ENCODE results near the gene EIF3I.

The EIF3I gene

GRCh38 chr1:32205401-32206370, 16.5 kb upstream of the EIF3I start, which contains the start of gene IQCC:
TSS of gene IQCC (plus strand) at chr1:32205671. CDS start at chr1:32205682, 11 bp downstream.
- peak; percentile 88 for DNase-seq
- Mint-ChIP-seq H3K9me3 (no peaks in the 10 kb centered on the region), H3K36me3 (ENCODE audit: low read depth) (peaks cover 33% of the 10 kb centered on the region), H3K27me3 (no peaks in the 10 kb centered on the region), H3K4me3 (peak within 1 kb of the TSS; percentile 90), H3K27ac (peak within 1 kb of the TSS; percentile 88), H3K4me1 (ENCODE audit: low read depth) (peaks cover 46% of the 10 kb centered on the region)

DNA sequence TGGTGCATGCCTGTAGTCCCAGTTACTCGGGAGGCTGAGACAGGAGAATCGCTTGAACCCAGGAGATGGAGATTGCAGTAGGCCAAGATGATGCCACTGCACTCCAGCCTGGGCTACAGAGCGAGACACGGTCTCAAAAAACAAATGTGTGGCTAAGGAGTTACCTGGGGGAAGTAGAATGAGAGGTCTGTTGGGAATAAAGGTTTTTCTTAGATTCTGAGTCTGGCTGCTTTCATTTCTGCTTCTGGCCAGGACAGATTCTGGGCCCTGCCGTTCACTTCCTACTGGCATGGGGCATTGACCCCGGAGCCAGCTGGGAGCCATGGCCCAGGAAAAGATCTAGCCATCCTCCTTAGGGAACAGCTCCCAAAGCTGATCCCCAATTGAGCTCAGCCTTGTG, 13.7 kb upstream of the EIF3I start:
- Mint-ChIP-seq H3K27ac (no peak overlapping the region), H3K9me3 (no peaks in the 10 kb centered on the region), H3K27me3 (no peaks in the 10 kb centered on the region), H3K36me3 (ENCODE audit: low read depth) (peaks cover 37% of the 10 kb centered on the region), H3K4me1 (ENCODE audit: low read depth) (peaks cover 29% of the 10 kb centered on the region), H3K4me3 (no peak overlapping the region)
- DNase-seq: no peak

DNA sequence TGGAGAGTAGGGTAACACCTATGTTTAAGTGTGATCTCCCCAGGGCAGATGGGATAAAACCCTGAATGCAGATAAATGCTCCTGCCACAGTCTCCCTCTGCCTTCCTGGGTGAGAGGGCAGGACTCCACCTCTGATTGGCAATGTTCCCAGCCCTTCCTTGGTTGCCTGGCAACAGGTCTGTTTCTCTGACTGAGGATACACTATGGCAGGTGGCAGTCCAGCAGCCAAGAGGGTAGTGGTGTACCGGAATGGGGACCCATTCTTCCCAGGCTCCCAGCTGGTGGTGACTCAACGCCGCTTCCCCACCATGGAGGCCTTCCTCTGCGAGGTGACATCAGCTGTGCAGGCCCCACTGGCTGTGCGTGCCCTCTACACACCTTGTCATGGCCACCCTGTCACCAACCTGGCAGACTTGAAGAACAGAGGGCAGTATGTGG, 13.3 kb upstream of the EIF3I start, which contains the start of gene DCDC2B:
Gene DCDC2B (plus strand): TSS at position 199 of the 438 bp plus-strand sequence. CDS start 5 bp downstream, at position 204.
- H3K4me1 Mint-ChIP-seq (ENCODE audit: low read depth): peaks cover 25% of the 10 kb centered on the region
- H3K27ac Mint-ChIP-seq: no peak within 1 kb of the TSS
- H3K9me3 Mint-ChIP-seq: no peaks in the 10 kb centered on the region
- no peaks in the 10 kb centered on the region for H3K27me3 Mint-ChIP-seq
- no peak within 1 kb of the TSS for H3K4me3 Mint-ChIP-seq
- peaks cover 37% of the 10 kb centered on the region for H3K36me3 Mint-ChIP-seq (ENCODE audit: low read depth)
- no peak for DNase-seq

GRCh38 chr1:32215629-32216480, 6.4 kb upstream of the EIF3I start:
- Mint-ChIP-seq H3K27me3 (no peaks in the 10 kb centered on the region), H3K4me1 (ENCODE audit: low read depth) (peaks cover 22% of the 10 kb centered on the region), H3K9me3 (no peaks in the 10 kb centered on the region), H3K36me3 (ENCODE audit: low read depth) (peaks cover 52% of the 10 kb centered on the region), H3K27ac (peak overlapping the region; percentile 68), H3K4me3 (no peak overlapping the region)
- DNase-seq: peak; percentile 66

DNA sequence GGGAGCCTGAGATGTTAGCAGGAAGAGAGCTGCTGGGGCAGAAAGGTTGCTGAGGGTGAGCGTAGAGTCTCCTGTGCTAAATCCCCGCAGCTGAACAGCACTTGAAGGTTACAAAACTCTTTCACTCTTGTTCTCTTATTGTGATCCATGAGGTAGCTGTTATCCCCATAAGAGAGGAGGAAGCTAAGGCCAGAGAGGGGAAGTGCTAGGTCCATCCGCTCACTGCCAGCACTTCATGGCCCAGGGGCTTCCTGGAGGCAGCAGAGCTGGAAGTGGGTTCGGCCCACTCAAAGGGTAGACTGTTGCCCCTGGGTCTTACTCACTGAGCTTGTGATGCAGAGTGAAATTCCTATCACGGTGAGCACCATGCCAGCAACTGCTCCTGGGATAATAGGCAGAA, 5.6 kb upstream of the EIF3I start:
- Mint-ChIP-seq H3K36me3 (ENCODE audit: low read depth) (peaks cover 55% of the 10 kb centered on the region), H3K27me3 (no peaks in the 10 kb centered on the region), H3K4me3 (no peak overlapping the region), H3K27ac (peak overlapping the region; percentile 66), H3K9me3 (no peaks in the 10 kb centered on the region), H3K4me1 (ENCODE audit: low read depth) (peaks cover 29% of the 10 kb centered on the region)
- DNase-seq: no peak

DNA sequence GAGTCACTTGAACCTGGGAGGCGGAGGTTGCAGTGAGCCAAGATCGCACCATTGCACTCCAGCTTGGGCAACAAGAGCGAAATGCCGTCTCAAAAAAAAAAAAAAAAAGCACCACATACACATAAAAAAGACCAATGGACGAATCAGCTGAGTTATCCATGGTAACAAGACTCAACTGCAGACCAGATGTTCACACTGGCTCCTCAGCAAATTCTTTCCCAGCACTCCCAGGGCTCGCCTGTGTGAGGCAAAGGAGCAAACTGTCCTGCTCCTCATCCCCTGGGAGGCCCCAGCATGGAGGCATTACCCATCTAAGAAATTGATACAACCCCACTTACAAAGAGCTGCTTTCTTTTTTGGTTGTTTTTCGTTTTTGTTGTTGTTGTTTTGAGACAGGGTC, 3.2 kb upstream of the EIF3I start:
- Mint-ChIP-seq H3K27ac (peak overlapping the region; percentile 57), H3K4me1 (ENCODE audit: low read depth) (peaks cover 38% of the 10 kb centered on the region), H3K4me3 (no peak overlapping the region), H3K27me3 (no peaks in the 10 kb centered on the region), H3K9me3 (no peaks in the 10 kb centered on the region), H3K36me3 (ENCODE audit: low read depth) (peaks cover 75% of the 10 kb centered on the region)
- no peak for DNase-seq

- peak overlapping the region; percentile 99 for H3K27ac Mint-ChIP-seq
- no peak for DNase-seq
- H3K9me3 Mint-ChIP-seq: no peaks in the 10 kb centered on the region
- H3K36me3 Mint-ChIP-seq (ENCODE audit: low read depth): peaks cover 79% of the 10 kb centered on the region
- H3K4me1 Mint-ChIP-seq (ENCODE audit: low read depth): peaks cover 43% of the 10 kb centered on the region
- H3K4me3 Mint-ChIP-seq: peak overlapping the region; percentile 98
- no peaks in the 10 kb centered on the region for H3K27me3 Mint-ChIP-seq
These were observed 1.2 kb upstream of the EIF3I start for GRCh38 chr1:32220746-32221580.

- Mint-ChIP-seq H3K27ac (peak overlapping the region; percentile 99), H3K4me1 (ENCODE audit: low read depth) (peaks cover 41% of the 10 kb centered on the region), H3K36me3 (ENCODE audit: low read depth) (peaks cover 79% of the 10 kb centered on the region), H3K27me3 (no peaks in the 10 kb centered on the region), H3K4me3 (peak overlapping the region; percentile 98), H3K9me3 (no peaks in the 10 kb centered on the region)
- DNase-seq: no peak
These were observed 627 bp upstream of the EIF3I start for GRCh38 chr1:32221581-32221979.

DNA sequence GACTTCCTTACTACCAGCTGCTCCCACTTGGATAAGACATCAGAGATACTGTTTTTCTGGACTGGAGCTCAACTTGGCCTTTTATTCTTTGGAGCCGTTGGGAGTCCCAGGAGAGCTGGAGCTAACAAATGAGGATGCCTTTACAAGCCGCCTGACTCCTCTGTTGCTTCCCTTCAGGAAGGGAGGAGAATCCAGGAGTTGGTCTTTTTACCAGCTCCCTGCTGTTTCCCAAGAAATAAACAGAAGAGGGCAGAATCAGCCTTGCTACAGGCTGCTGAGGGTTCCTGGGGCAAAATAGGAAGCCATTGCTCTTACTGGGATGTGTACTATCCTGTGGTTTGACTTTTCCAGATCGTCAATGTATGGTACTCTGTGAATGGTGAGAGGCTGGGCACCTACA, 1.5 kb downstream of the EIF3I start:
- Mint-ChIP-seq H3K36me3 (ENCODE audit: low read depth) (peaks cover 80% of the 10 kb centered on the region), H3K9me3 (no peaks in the 10 kb centered on the region), H3K27ac (peak overlapping the region; percentile 99), H3K27me3 (no peaks in the 10 kb centered on the region), H3K4me3 (peak overlapping the region; percentile 98), H3K4me1 (ENCODE audit: low read depth) (peaks cover 43% of the 10 kb centered on the region)
- no peak for DNase-seq

DNA sequence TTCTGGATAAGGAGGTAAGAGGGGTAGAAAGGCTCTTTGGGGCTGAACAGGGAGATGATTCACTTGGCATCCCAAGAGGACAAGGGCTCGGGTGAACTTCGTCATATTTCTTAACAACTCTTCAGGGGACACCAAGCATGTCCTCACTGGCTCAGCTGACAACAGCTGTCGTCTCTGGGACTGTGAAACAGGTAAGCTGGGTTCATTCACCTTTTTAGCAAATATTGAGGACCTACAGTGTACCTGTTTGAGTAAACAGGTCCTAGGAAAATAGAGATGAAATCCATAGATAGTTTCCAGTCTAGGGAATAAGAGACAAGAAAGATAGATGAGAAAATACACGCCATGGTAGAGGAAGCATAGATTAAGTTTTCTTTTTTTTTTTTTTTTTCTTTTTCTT, 2.1 kb downstream of the EIF3I start:
- H3K4me3 Mint-ChIP-seq: peak overlapping the region; percentile 98
- H3K4me1 Mint-ChIP-seq (ENCODE audit: low read depth): peaks cover 43% of the 10 kb centered on the region
- peaks cover 83% of the 10 kb centered on the region for H3K36me3 Mint-ChIP-seq (ENCODE audit: low read depth)

DNA sequence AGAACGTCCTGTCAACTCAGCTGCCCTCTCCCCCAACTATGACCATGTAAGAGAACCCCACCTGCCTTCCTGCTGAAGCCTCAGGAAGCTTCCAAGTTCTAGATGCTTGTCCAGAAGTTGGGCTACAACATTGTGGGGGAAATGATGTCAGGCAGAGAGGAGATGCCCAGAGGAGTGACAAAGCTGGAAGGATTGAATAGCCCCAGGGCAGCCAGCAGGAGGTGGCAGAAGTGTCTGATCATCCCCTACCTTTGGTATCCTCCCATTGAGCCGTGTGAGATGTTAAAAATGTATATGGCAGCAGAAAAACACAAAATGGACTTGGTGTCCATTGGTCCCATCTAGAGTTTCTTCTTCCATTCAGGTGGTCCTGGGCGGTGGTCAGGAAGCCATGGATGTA, 6.6 kb downstream of the EIF3I start:
- H3K27me3 Mint-ChIP-seq: no peaks in the 10 kb centered on the region
- DNase-seq: no peak
- H3K4me1 Mint-ChIP-seq (ENCODE audit: low read depth): peaks cover 17% of the 10 kb centered on the region
- peaks cover 92% of the 10 kb centered on the region for H3K36me3 Mint-ChIP-seq (ENCODE audit: low read depth)
- no peaks in the 10 kb centered on the region for H3K9me3 Mint-ChIP-seq
- H3K27ac Mint-ChIP-seq: peak overlapping the region; percentile 4
- H3K4me3 Mint-ChIP-seq: no peak overlapping the region

More for the DNA sequence above, 2.1 kb downstream of the EIF3I start:
- Mint-ChIP-seq H3K9me3 (no peaks in the 10 kb centered on the region), H3K27me3 (no peaks in the 10 kb centered on the region), H3K27ac (peak overlapping the region; percentile 99)
- DNase-seq: no peak

GRCh38 chr1:32231843-32232432, 9.7 kb downstream of the EIF3I start:
- H3K4me3 Mint-ChIP-seq: no peak overlapping the region

DNA sequence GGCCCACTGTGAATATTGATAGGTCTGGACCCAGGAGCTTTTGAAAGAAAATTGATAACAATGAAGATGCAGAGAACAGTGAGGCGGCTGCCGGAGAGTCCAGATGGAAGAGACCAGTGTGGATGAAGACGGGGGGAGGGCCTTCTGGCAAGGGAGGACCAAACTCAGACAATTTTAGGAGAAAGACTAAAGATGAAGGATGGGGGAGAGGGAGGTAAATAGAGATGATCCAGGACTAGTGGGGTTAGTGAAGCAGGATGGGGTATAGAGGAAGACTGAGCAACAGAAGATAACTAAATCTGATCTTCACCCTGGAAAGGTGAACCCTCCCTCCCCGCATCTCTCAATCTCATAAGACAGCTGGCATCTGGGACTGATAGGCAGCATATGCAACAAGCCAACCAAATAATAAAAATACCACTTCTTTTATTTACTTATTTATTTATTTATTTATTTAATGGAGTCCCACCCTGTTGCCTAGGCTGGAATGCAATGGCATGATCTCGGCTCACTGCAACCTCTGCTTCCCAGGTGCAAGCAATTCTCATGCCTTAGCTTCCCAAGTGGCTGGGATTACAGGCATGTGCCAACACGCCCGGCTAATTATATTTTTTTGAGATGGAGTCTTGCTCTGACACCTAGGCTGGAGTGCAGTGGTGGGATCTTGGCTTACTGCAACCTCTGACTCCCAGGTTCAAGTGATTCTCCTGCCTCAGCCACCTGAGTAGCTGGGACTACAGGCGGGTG, 10.5 kb downstream of the EIF3I start:
- no peaks in the 10 kb centered on the region for H3K27me3 Mint-ChIP-seq
- no peaks in the 10 kb centered on the region for H3K4me1 Mint-ChIP-seq (ENCODE audit: low read depth)
- H3K27ac Mint-ChIP-seq: peak overlapping the region; percentile 5
- no peak overlapping the region for H3K4me3 Mint-ChIP-seq
- DNase-seq: no peak
- H3K9me3 Mint-ChIP-seq: no peaks in the 10 kb centered on the region
- H3K36me3 Mint-ChIP-seq (ENCODE audit: low read depth): peaks cover 73% of the 10 kb centered on the region

More at GRCh38 chr1:32231843-32232432, 9.7 kb downstream of the EIF3I start:
- Mint-ChIP-seq H3K9me3 (no peaks in the 10 kb centered on the region), H3K4me1 (ENCODE audit: low read depth) (peaks cover 2% of the 10 kb centered on the region), H3K27ac (peak overlapping the region; percentile 50), H3K36me3 (ENCODE audit: low read depth) (peaks cover 80% of the 10 kb centered on the region), H3K27me3 (no peaks in the 10 kb centered on the region)
- DNase-seq: no peak
